H7 (cell line): Measurements from ENCODE around the gene TMEM183A. TPM values are rescaled to one million over a fixed set of nuclear protein-coding genes. Genes with fewer than 3 reads are reported as not detected.
"Not testable (repeated sequence)": the region's sequence is repeated elsewhere in the genome, so short reads cannot be mapped to it uniquely, and the experiment has no call there.

Experiments used
- DNase-seq: peaks from one replicate; pipeline ENCODE4 v3.0.0; 2012
- H3K27me3 ChIP-seq: 2 replicates; pipeline ENCODE4 v1.6.0; 2011; ENCODE audit warnings: mild to moderate bottlenecking, low read length; ENCODE audit not compliant: control insufficient read depth, insufficient read depth
- H3K36me3 ChIP-seq: replicated peaks from 2 replicates; pipeline ENCODE4 v1.5.1; 2011; ENCODE audit warnings: low read length; ENCODE audit not compliant: control insufficient read depth, insufficient read depth
- H3K4me3 ChIP-seq: 2 replicates; pipeline ENCODE4 v1.5.1; 2011; ENCODE audit warnings: low read depth, mild to moderate bottlenecking, control low read depth, low read length, moderate library complexity; ENCODE audit not compliant: insufficient read depth
- total RNA-seq: library from RNA; depleted of rRNA; stranded (reverse); fragments of >200 nt; shearing (Covaris generic); gene quantifications from 2 replicates; pipeline ENCODE4 v1.2.3, GENCODE V29; 2014

TMEM183A gene
- total RNA-seq, 1 experiment from 2014 or later: 193 TPM

GRCh38 chr1:202974856-202975255, 32.3 kb upstream of the TMEM183A start:
- Histone ChIP-seq H3K36me3 (no peaks in the 10 kb centered on the region), H3K4me3 (no peak overlapping the region), H3K27me3 (peaks cover 5% of the 10 kb centered on the region)
- no peak for DNase-seq

GRCh38 chr1:202976633-202977032, 30.5 kb upstream of the TMEM183A start:
- no peak for DNase-seq
- Histone ChIP-seq H3K4me3 (no peak overlapping the region), H3K36me3 (no peaks in the 10 kb centered on the region), H3K27me3 (peaks cover 5% of the 10 kb centered on the region)

GRCh38 chr1:202979459-202979858, 27.7 kb upstream of the TMEM183A start:
- DNase-seq: no peak
- H3K4me3 ChIP-seq: no peak overlapping the region
- H3K36me3 ChIP-seq: no peaks in the 10 kb centered on the region
- peaks cover 2% of the 10 kb centered on the region; the same call in 1 of the 2 replicates for H3K27me3 ChIP-seq

- DNase-seq: no peak
- Histone ChIP-seq H3K4me3 (no peak overlapping the region), H3K36me3 (no peaks in the 10 kb centered on the region), H3K27me3 (no peaks in the 10 kb centered on the region; the same call in 1 of the 2 replicates)
Measured at GRCh38 chr1:202981939-202982338, 25.2 kb upstream of the TMEM183A start.

GRCh38 chr1:202982715-202983430, 24.3 kb upstream of the TMEM183A start:
- H3K27me3 ChIP-seq: no peaks in the 10 kb centered on the region; the same call in 1 of the 2 replicates
- H3K4me3 ChIP-seq: no peak overlapping the region

GRCh38 chr1:202986120-202986519, 21.1 kb upstream of the TMEM183A start:
- DNase-seq, H3K27me3 ChIP-seq, H3K4me3 ChIP-seq, H3K36me3 ChIP-seq: not testable (repeated sequence)

More at GRCh38 chr1:202982715-202983430, 24.3 kb upstream of the TMEM183A start:
- no peak for DNase-seq
- H3K36me3 ChIP-seq: no peaks in the 10 kb centered on the region

- Histone ChIP-seq H3K27me3 (peaks cover 3% of the 10 kb centered on the region; the same call in 1 of the 2 replicates), H3K36me3 (no peaks in the 10 kb centered on the region), H3K4me3 (no peak overlapping the region)
- no peak for DNase-seq
Measured at GRCh38 chr1:202987255-202987654, 19.9 kb upstream of the TMEM183A start.

GRCh38 chr1:202987922-202988583, 19.1 kb upstream of the TMEM183A start:
- H3K27me3 ChIP-seq: peaks cover 3% of the 10 kb centered on the region; the same call in 1 of the 2 replicates
- H3K36me3 ChIP-seq: no peaks in the 10 kb centered on the region
- H3K4me3 ChIP-seq: no peak overlapping the region
- no peak for DNase-seq

GRCh38 chr1:202989879-202990278, 17.3 kb upstream of the TMEM183A start:
- H3K27me3 ChIP-seq: peaks cover 3% of the 10 kb centered on the region; the same call in 1 of the 2 replicates
- H3K36me3 ChIP-seq: no peaks in the 10 kb centered on the region
- H3K4me3 ChIP-seq: no peak overlapping the region
- no peak for DNase-seq

- H3K36me3 ChIP-seq: no peaks in the 10 kb centered on the region
- no peak for DNase-seq
- peaks cover 3% of the 10 kb centered on the region; the same call in 1 of the 2 replicates for H3K27me3 ChIP-seq
- H3K4me3 ChIP-seq: no peak overlapping the region
Measured at GRCh38 chr1:202991112-202991511, 16.1 kb upstream of the TMEM183A start.

GRCh38 chr1:202994756-202995155, 12.4 kb upstream of the TMEM183A start:
- no peak for DNase-seq
- no peak overlapping the region for H3K4me3 ChIP-seq
- peaks cover 3% of the 10 kb centered on the region; the same call in 1 of the 2 replicates for H3K27me3 ChIP-seq
- no peaks in the 10 kb centered on the region for H3K36me3 ChIP-seq

- H3K4me3 ChIP-seq: no peak overlapping the region
- peak; percentile 45 for DNase-seq
- H3K27me3 ChIP-seq: no peaks in the 10 kb centered on the region
- H3K36me3 ChIP-seq: no peaks in the 10 kb centered on the region
Measured at GRCh38 chr1:202998836-202999750, 8.1 kb upstream of the TMEM183A start.

- Histone ChIP-seq H3K27me3 (no peaks in the 10 kb centered on the region), H3K36me3 (no peaks in the 10 kb centered on the region), H3K4me3 (no peak overlapping the region)
- no peak for DNase-seq
Measured at GRCh38 chr1:203000217-203000944, 6.8 kb upstream of the TMEM183A start.

GRCh38 chr1:203001986-203002385, 5.2 kb upstream of the TMEM183A start:
- H3K27me3 ChIP-seq: no peaks in the 10 kb centered on the region
- H3K4me3 ChIP-seq: no peak overlapping the region
- DNase-seq: no peak
- H3K36me3 ChIP-seq: no peaks in the 10 kb centered on the region
